Psoas muscle (tissue), 8 donors: ENCODE measurements around the gene LAX1. TPM values are rescaled to one million over a fixed set of nuclear protein-coding genes. Genes with fewer than 3 reads are reported as not detected.

Source experiments
- ATAC-seq, 4 donors: fragments of 200-7000 bp; cut with Tn5 transposase; one replicate each; pipeline ENCODE4 v1.9.1; 2020; ENCODE audit warnings: moderate library complexity in 3 of 4, mild to moderate bottlenecking in 2 of 4
- DNase-seq, 2 donors: peaks; one replicate each; pipeline ENCODE4 v3.0.0-alpha.2; 2020
- H3K27ac ChIP-seq: fragments of 200-600 bp; one replicate; pipeline ENCODE4 v1.8.0; 2022
- H3K27me3 ChIP-seq, 3 donors: fragments of 200-600 bp in 1 of 3; one replicate each; pipeline versions ENCODE4 v1.6.1 to v1.8.0; 2013 to 2022; ENCODE audit warnings: low read length in 2 of 3, mild to moderate bottlenecking in 2 of 3, moderate library complexity in 1 of 3; ENCODE audit not compliant: insufficient read depth in 3 of 3
- H3K36me3 ChIP-seq, 2 donors: fragments of 200-600 bp in 1 of 2; one replicate each; pipeline versions ENCODE4 v1.6.1 to v1.8.0; 2013 to 2022; ENCODE audit warnings: low read depth in 1 of 2, mild to moderate bottlenecking in 1 of 2, moderate library complexity in 1 of 2; ENCODE audit not compliant: insufficient read depth in 1 of 2
- H3K4me1 ChIP-seq: fragments of 200-600 bp; one replicate; pipeline ENCODE4 v1.8.0; 2022
- H3K4me3 ChIP-seq: fragments of 200-600 bp; one replicate; pipeline ENCODE4 v1.8.0; 2022; ENCODE audit warnings: mild to moderate bottlenecking
- H3K9me3 ChIP-seq: fragments of 200-600 bp; one replicate; pipeline ENCODE4 v1.8.0; 2022
- CTCF ChIP-seq: fragments of 200-600 bp; IDR thresholded peaks from one replicate; pipeline ENCODE4 v1.8.0; 2022; ENCODE audit warnings: antibody characterized with exemption
- WGBS, 3 donors: extraction: QIAGEN DNeasy Blood & Tissue Kit; methylation state at CpG; one replicate each; pipeline versions ENCODE4 v1.1.6 to v1.1.7; 2013; 5-methylcytosine and 5-hydroxymethylcytosine counted together
- intact Hi-C, 2 donors: fragments of 100-400 bp; cut with DNase I; formaldehyde crosslinking; loops; one replicate each; pipeline versions ENCODE4 v1.11.0 to v1.14.2; 2022
- polyA plus RNA-seq, 3 donors: library from polyadenylated mRNA; stranded (reverse); fragments of 200-250 nt; gene quantifications; one replicate each; pipeline ENCODE4 v1.2.3, GENCODE V29; 2013
- total RNA-seq, 4 donors: library from RNA; stranded (reverse); fragmentation: NEBNext Ultra II Directional in 2 of 4; extraction: Animal tissue kit (Norgen Biotek cat#: 25700) in 2 of 4; gene quantifications; one replicate each; pipeline versions ENCODE4 v1.2.1 to v1.2.4, GENCODE V29; 2021 to 2023
- donor health status: healthy with polysubstance abuse.
- donor health status: DM: no; HTN: no; CAD: no; lungs with moderate emphysema.
- donor health status: Bipolar disorder and iron deficiency.
- donor health status: healthy.
- donor health status: DM: yes; HTN: yes; CAD: no.
- donor health status: DM: no; HTN: no; CAD: no.
- donor health status: DM: no; HTN: no; CAD: no.
- donor health status: DM: yes; HTN: yes; CAD: no.

Gene LAX1
- total and polyA plus RNA-seq, 7 donors = 0.04 to 0.17 (median 0.11) TPM; not detected in 1

GRCh38 chr1:203797948-203798655 is 33.1 kb downstream of the LAX1 start:
- ATAC-seq = no peak
- Histone ChIP-seq H3K27me3 (no peaks in the 10 kb centered on the region), H3K27ac (peak overlapping the region; percentile 98), H3K4me1 (peaks cover 62% of the 10 kb centered on the region), H3K36me3 (peaks cover 3 to 11% of the 10 kb centered on the region in 2 donors), H3K9me3 (no peaks in the 10 kb centered on the region), H3K4me3 (peak overlapping the region; percentile 85)
- WGBS, 3 donors = 45 to 48% (median 45%) methylated on average over 6 of the region's 6 CpGs
- intact Hi-C loops = no loop called here
- DNase-seq = no peak
- TF ChIP-seq CTCF = peak; percentile 10

GRCh38 chr1:203799157-203799556 is 34.2 kb downstream of the LAX1 start:
- 34 to 49% (median 40%) methylated on average over 4 of the region's 4 CpGs for WGBS, 3 donors
- H3K4me3 ChIP-seq = peak overlapping the region; percentile 20
- no peaks in the 10 kb centered on the region for H3K9me3 ChIP-seq
- TF ChIP-seq CTCF = no peak
- peaks cover 3 to 20% of the 10 kb centered on the region in 2 donors for H3K36me3 ChIP-seq
- peaks cover 71% of the 10 kb centered on the region for H3K4me1 ChIP-seq
- intact Hi-C loops = no loop called here
- H3K27me3 ChIP-seq = no peaks in the 10 kb centered on the region
- DNase-seq (no peak), ATAC-seq (no peak)
- peak overlapping the region; percentile 98 for H3K27ac ChIP-seq

- WGBS, 3 donors = 18 to 24% (median 23%) methylated on average over 1 of the region's 1 CpG
- Histone ChIP-seq H3K9me3 (no peaks in the 10 kb centered on the region), H3K4me3 (peak overlapping the region; percentile 29), H3K4me1 (peaks cover 69% of the 10 kb centered on the region), H3K27ac (peak overlapping the region; percentile 98), H3K36me3 (peaks cover 3 to 28% of the 10 kb centered on the region in 2 donors), H3K27me3 (no peaks in the 10 kb centered on the region)
- TF ChIP-seq CTCF = no peak
- intact Hi-C loops = no loop called here
- peak in 2 of 4 donors; percentile 6 to 12 for ATAC-seq
- DNase-seq = no peak
Observed at GRCh38 chr1:203799971-203800370, 35.0 kb downstream of the LAX1 start.

- no peaks in the 10 kb centered on the region for H3K9me3 ChIP-seq
- WGBS, 3 donors = 95 to 98% (median 97%) methylated on average over 7 of the region's 7 CpGs
- no peak overlapping the region for H3K4me3 ChIP-seq
- ATAC-seq (no peak), DNase-seq (no peak)
- peaks cover 14 to 63% of the 10 kb centered on the region in 2 donors for H3K36me3 ChIP-seq
- peaks cover 53% of the 10 kb centered on the region for H3K4me1 ChIP-seq
- no peaks in the 10 kb centered on the region for H3K27me3 ChIP-seq
- intact Hi-C loops = no loop called here
- H3K27ac ChIP-seq = no peak overlapping the region
- TF ChIP-seq CTCF = no peak
Observed at GRCh38 chr1:203805689-203806088, 40.7 kb downstream of the LAX1 start.
